Adrenal gland (tissue), 5 donors: ENCODE measurements around the gene KDM2A.

Experiments used
- POLR2A ChIP-seq, 2 donors: fragments of 450-650 bp; IDR thresholded peaks; one replicate each; pipeline ENCODE4 v1.6.1; 2017; ENCODE audit warnings: antibody characterized with exemption in 2 of 2, mild to moderate bottlenecking in 2 of 2, moderate library complexity in 1 of 2
- TF ChIP-seq, protein P1 (sequence below), 6 experiments: fragments of 450-650 bp in 4 of 6; fragments of 200-600 bp in 2 of 6; sonication (generic) in 1 of 6; IDR thresholded peaks; 1 replicate in 5 of 6; 2 replicates in 1 of 6; pipeline versions ENCODE4 v1.5.1 to v1.8.0; 2016 to 2021; ENCODE audit warnings: antibody characterized with exemption in 6 of 6, mild to moderate bottlenecking in 2 of 6, moderate library complexity in 1 of 6
- donor health status: DM: no; HTN: no; CAD: no.

DNA sequence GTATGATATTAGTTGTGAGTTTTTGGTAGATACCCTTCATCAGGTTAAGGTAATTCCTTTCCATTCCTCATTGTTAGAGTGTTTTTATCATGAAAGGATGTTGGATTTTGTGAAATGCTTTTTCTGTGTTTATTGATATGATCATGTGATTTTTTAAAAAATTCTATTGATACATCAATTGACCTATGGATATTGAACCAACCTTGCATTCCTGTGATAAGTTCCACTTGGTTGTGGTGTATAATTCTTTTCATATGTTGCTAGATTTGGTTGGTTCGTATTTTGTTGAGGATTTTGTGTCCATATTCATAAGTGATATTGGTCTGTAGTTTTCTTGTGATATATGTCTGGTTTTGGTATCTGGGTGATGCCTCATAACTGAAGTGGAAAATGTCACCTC is 176.8 kb downstream of the KDM2A start:
- TF ChIP-seq, protein P1, sequence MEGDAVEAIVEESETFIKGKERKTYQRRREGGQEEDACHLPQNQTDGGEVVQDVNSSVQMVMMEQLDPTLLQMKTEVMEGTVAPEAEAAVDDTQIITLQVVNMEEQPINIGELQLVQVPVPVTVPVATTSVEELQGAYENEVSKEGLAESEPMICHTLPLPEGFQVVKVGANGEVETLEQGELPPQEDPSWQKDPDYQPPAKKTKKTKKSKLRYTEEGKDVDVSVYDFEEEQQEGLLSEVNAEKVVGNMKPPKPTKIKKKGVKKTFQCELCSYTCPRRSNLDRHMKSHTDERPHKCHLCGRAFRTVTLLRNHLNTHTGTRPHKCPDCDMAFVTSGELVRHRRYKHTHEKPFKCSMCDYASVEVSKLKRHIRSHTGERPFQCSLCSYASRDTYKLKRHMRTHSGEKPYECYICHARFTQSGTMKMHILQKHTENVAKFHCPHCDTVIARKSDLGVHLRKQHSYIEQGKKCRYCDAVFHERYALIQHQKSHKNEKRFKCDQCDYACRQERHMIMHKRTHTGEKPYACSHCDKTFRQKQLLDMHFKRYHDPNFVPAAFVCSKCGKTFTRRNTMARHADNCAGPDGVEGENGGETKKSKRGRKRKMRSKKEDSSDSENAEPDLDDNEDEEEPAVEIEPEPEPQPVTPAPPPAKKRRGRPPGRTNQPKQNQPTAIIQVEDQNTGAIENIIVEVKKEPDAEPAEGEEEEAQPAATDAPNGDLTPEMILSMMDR (IDR thresholded peaks at IDR 0.05): no peak
- TF ChIP-seq POLR2A (IDR thresholded peaks at IDR 0.05): no peak
